GM12801 (cell line): ENCODE results near the gene MKKS.

Experiments used
- TF ChIP-seq, protein P1 (sequence below): IDR thresholded peaks from one replicate; pipeline ENCODE4 v1.5.1; 2011; ENCODE audit warnings: control low read depth; ENCODE audit not compliant: insufficient read length; ENCODE audit errors: extremely low read depth

The MKKS gene

GRCh38 chr20:10453241-10453640 is 19.2 kb upstream of the MKKS start:
- TF ChIP-seq, protein P1, sequence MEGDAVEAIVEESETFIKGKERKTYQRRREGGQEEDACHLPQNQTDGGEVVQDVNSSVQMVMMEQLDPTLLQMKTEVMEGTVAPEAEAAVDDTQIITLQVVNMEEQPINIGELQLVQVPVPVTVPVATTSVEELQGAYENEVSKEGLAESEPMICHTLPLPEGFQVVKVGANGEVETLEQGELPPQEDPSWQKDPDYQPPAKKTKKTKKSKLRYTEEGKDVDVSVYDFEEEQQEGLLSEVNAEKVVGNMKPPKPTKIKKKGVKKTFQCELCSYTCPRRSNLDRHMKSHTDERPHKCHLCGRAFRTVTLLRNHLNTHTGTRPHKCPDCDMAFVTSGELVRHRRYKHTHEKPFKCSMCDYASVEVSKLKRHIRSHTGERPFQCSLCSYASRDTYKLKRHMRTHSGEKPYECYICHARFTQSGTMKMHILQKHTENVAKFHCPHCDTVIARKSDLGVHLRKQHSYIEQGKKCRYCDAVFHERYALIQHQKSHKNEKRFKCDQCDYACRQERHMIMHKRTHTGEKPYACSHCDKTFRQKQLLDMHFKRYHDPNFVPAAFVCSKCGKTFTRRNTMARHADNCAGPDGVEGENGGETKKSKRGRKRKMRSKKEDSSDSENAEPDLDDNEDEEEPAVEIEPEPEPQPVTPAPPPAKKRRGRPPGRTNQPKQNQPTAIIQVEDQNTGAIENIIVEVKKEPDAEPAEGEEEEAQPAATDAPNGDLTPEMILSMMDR: no peak

DNA sequence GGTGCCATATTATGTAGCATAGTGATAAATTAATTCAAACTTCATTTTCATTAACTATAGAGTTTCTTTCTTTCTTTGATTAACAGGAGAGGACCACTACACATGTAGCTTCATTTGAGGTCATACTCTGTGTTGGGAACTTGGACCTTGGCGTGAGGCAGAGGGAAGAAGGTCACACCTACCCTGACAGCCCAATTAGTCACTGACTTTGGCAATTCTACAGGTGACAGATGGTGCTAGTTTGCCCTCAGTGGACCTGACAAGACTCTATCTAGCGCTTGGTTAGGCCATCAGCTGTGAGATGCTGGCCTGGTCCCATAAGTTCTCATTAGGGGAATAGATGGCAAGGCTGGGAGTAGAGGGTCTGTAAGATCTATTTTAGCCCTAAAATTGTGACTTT is 15.2 kb upstream of the MKKS start:
- TF ChIP-seq, protein P1: no peak

DNA sequence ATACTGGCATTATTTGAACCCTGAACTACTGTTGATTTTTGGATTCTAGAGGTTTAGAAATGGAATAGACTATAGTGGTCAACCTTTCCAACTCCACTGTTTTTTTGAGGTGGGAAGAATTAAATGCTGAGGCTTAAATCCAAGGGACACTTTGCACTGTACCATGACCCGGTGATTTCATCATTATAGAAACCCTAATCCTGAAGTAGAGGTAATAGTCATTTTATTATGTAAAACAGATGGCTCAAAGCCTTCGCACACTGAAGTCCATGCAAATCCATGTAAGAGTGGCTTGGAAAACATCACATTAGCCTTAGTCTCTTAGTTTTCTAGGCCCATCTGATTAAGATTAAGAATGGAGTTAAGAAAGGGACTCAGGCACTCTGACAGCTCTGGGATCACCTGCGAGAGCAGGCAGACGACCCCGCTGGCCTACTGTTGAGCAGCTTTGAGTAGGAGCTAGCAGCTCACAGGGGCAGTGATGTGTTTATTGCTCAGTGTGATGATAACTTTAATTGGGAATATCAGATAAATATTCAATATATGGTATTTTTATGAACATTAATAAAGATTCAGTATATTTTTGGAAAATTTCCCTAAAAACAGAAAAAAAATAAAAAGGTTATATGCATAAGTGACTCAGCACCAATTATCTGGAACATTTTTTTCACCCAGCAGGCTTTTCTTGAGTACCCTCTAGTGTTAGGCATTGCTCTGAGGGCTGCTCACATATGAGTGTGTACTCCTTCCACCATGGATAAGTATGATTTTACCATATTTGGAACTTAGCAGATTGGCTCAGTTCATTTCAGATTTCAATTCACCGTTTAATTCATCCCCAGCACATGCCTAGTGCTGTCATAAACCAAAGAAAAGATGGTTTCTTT is 14.5 kb upstream of the MKKS start:
- TF ChIP-seq, protein P1: no peak

DNA sequence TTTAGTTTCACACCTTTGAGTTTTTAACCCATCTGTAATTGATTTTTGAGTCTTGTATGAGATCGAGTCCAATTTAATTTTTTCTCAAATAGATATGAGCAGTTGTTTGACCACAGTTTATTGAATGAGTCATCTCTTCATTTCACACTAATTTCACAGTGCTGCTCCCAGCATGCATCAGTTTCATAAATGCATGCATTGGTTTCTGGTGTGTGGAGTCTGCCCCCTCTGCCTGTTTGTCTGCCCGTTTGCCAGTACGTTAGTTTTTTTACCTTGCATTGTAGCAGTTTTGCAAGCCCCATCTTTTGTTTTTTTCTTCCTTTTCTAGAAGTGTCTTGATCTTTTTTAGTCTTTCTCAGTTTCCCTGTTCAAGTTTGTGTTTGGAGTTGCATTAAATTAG is 13.0 kb upstream of the MKKS start:
- TF ChIP-seq, protein P1: no peak

DNA sequence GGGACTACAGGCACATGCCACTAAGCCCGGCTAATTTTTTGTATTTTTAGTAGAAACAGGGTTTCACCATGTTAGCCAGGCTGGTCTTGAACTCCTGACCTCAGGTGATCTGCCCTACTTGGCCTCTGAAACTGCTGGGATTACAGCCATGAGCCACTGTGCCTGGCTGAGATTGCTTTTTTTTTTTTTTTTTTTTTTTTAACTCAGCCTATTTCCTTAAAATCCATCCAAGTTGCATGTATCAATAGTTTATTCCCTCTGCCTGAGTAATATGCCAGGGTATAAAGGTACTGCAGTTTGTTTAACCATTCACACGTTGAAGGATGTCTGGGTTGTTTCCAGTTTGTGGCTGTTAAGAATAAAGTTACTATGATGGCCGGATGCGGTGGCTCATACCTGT is 11.7 kb upstream of the MKKS start:
- TF ChIP-seq, protein P1: no peak

- TF ChIP-seq, protein P1: no peak
These were observed 9.9 kb upstream of the MKKS start for GRCh38 chr20:10443936-10444335.

- TF ChIP-seq, protein P1: no peak
These were observed 4.2 kb upstream of the MKKS start for GRCh38 chr20:10438217-10438616.
